Caco-2 (cell line): Measurements from ENCODE around the gene CRACR2B. TPM values are rescaled to one million over a fixed set of nuclear protein-coding genes. Genes with fewer than 3 reads are reported as not detected.

ENCODE experiments used
- BruUV-seq: library from RNA; stranded (reverse); fragments of 400-500 nt; replicated peaks from 2 replicates; lab custom pipeline; 2021; lab: Mats Ljungman, UMichigan
- CTCF ChIA-PET: fragments of 300-600 bp; sonication (Branson Sonifier 250); formaldehyde crosslinking; loops from one replicate; lab custom pipeline; 2022; ENCODE audit warnings: antibody characterized with exemption; lab: Charles Lee
- POLR2A ChIA-PET: fragments of 300-600 bp; sonication (Branson Sonifier 250); formaldehyde crosslinking; loops from one replicate; lab custom pipeline; 2022; ENCODE audit warnings: antibody characterized with exemption; lab: Charles Lee
- DNase-seq, 2 experiments: peaks; one replicate each; pipeline versions ENCODE4 v3.0.0 to v3.0.0-alpha.2; 2020 to 2022
- H3K27me3 ChIP-seq: replicated peaks from 2 replicates; pipeline ENCODE4 v1.6.0; 2011; ENCODE audit warnings: low read length; ENCODE audit not compliant: control insufficient read depth, insufficient read depth
- H3K36me3 ChIP-seq: 2 replicates; pipeline ENCODE4 v1.5.1; 2011; ENCODE audit warnings: low read length; ENCODE audit not compliant: control insufficient read depth, insufficient read depth
- H3K4me1 ChIP-seq: fragments of 250-450 bp; sonication (Bioruptor Pico); 2 replicates; pipeline ENCODE4 v1.5.1; 2020; ENCODE audit warnings: mild to moderate bottlenecking
- H3K4me3 ChIP-seq: 2 replicates; pipeline ENCODE4 v1.5.1; 2011; ENCODE audit warnings: low read depth, mild to moderate bottlenecking, control low read depth, low read length
- H3K9me3 ChIP-seq: fragments of 250-450 bp; sonication (Bioruptor Pico); 2 replicates; pipeline ENCODE4 v1.5.1; 2020; ENCODE audit warnings: mild to moderate bottlenecking, moderate library complexity
- H3K27ac Mint-ChIP-seq: one replicate; pipeline ENCODE4 v1.8.0; 2022; ENCODE audit warnings: mixed read lengths; ENCODE audit not compliant: unreplicated experiment
- H3K27me3 Mint-ChIP-seq: one replicate; pipeline ENCODE4 v1.8.0; 2022; ENCODE audit warnings: mixed read lengths; ENCODE audit not compliant: insufficient read depth, unreplicated experiment
- H3K36me3 Mint-ChIP-seq: one replicate; pipeline ENCODE4 v1.8.0; 2022; ENCODE audit warnings: mild to moderate bottlenecking, mixed read lengths; ENCODE audit not compliant: insufficient read depth, unreplicated experiment
- H3K4me1 Mint-ChIP-seq: one replicate; pipeline ENCODE4 v1.8.0; 2022; ENCODE audit warnings: low read depth, mixed read lengths; ENCODE audit not compliant: unreplicated experiment
- H3K4me3 Mint-ChIP-seq: one replicate; pipeline ENCODE4 v1.8.0; 2022; ENCODE audit warnings: mild to moderate bottlenecking, moderate library complexity, mixed read lengths; ENCODE audit not compliant: unreplicated experiment
- H3K9me3 Mint-ChIP-seq: one replicate; pipeline ENCODE4 v1.8.0; 2022; ENCODE audit warnings: mixed read lengths; ENCODE audit not compliant: unreplicated experiment
- intact Hi-C: fragments of 100-400 bp; cut with micrococcal nuclease; formaldehyde crosslinking; loops from one replicate; pipeline ENCODE4 v1.10.0; 2022; ENCODE audit not compliant: unreplicated experiment
- total RNA-seq: library from RNA; stranded (reverse); gene quantifications from 2 replicates; pipeline ENCODE4 v1.2.3, GENCODE V29; 2022
- TF ChIP-seq, protein P1 (sequence below), 2 experiments: fragments of 200-600 bp in 1 of 2; IDR thresholded peaks; 1 replicate in 1 of 2; 2 replicates in 1 of 2; pipeline versions ENCODE4 v1.5.1 to v1.8.0; 2011 to 2022; ENCODE audit warnings: antibody characterized with exemption in 1 of 2, control low read depth in 1 of 2, inconsistent platforms in 1 of 2, low read depth in 1 of 2, low read length in 1 of 2, mild to moderate bottlenecking in 1 of 2, moderate library complexity in 1 of 2; ENCODE audit not compliant: insufficient read depth in 1 of 2, severe bottlenecking in 1 of 2, unreplicated experiment in 1 of 2

The CRACR2B gene
- total RNA-seq, 1 experiment from 2014 or later, result 15.4 TPM

DNA sequence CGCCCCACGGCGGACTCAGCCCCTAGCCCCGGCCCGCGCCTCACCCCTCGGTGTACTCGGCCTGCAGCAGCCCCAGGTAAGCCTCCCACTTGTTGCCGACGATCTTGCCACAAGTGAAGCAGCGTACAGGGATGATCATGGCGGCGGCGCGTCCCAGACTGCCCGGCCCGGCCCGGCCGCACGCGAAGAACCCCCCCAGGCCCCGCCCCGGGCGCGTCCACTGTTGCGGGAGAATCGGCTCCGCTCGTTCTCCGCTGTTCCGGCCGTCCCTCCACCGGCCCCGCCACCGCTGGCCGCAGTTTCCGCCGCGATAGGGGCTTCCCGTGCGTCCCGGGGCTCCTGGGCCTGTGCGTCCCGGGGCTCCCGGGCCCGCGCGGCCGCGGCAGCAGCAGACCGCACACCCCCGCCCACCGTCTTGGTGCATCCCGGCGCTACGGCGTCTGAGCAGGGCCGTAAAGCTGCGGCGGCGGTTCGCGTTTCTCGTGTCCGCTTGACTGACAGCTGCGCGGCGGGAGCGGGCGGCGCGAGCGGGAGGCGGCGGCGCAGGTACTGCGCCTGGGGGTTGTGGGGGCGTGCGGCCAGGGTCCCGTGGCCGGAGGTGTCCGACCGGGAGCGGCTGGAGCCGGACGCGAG lies 14.8 kb downstream of the CRACR2B start, which contains the start of the genes POLR2L and TSPAN4:
TSS of gene POLR2L (minus strand) at position 160 of the 633 bp plus-strand sequence. CDS start at position 139, 21 bp downstream.
TSS of gene TSPAN4 (plus strand) at position 483 of the 633 bp plus-strand sequence. CDS start 7,453 bp downstream, outside the sequence.
- peak within 1 kb of the TSS; percentile 90 for H3K4me3 Mint-ChIP-seq
- H3K27me3 Mint-ChIP-seq, result no peaks in the 10 kb centered on the region
- Histone ChIP-seq H3K4me1 (peaks cover 26% of the 10 kb centered on the region), H3K27me3 (no peaks in the 10 kb centered on the region), H3K9me3 (no peaks in the 10 kb centered on the region), H3K4me3 (peak within 1 kb of the TSS; percentile 68), H3K36me3 (peaks cover 5% of the 10 kb centered on the region)
- intact Hi-C loops, result loop anchor here (1.0 kb wide), 1 partner anchor 9 kb away; no protein-coding TSS in a partner anchor
- H3K27ac Mint-ChIP-seq, result peak within 1 kb of the TSS; percentile 88
- ChIA-PET POLR2A (interaction anchor here (0.6 to 1.2 kb wide), 3 partner anchors 9 to 1146 kb away, joined by 3 to 4 read pairs (median 4); partner anchors contain the start of gene RPLP2), CTCF (interaction anchor here (1.5 kb wide), 1 partner anchor 23 kb away, joined by 3 read pairs; no protein-coding TSS in a partner anchor)
- peaks cover 58% of the 10 kb centered on the region for H3K36me3 Mint-ChIP-seq
- peak; percentile 90 to 94 for DNase-seq
- peaks cover 18% of the 10 kb centered on the region for H3K4me1 Mint-ChIP-seq
- TF ChIP-seq, protein P1, sequence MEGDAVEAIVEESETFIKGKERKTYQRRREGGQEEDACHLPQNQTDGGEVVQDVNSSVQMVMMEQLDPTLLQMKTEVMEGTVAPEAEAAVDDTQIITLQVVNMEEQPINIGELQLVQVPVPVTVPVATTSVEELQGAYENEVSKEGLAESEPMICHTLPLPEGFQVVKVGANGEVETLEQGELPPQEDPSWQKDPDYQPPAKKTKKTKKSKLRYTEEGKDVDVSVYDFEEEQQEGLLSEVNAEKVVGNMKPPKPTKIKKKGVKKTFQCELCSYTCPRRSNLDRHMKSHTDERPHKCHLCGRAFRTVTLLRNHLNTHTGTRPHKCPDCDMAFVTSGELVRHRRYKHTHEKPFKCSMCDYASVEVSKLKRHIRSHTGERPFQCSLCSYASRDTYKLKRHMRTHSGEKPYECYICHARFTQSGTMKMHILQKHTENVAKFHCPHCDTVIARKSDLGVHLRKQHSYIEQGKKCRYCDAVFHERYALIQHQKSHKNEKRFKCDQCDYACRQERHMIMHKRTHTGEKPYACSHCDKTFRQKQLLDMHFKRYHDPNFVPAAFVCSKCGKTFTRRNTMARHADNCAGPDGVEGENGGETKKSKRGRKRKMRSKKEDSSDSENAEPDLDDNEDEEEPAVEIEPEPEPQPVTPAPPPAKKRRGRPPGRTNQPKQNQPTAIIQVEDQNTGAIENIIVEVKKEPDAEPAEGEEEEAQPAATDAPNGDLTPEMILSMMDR (IDR thresholded peaks at IDR 0.05; ENCODE audit: insufficient read depth in 1 of 2, low read depth in 1 of 2, low read length in 1 of 2, severe bottlenecking in 1 of 2, unreplicated experiment in 1 of 2), result no peak
- no peaks in the 10 kb centered on the region for H3K9me3 Mint-ChIP-seq
- BruUV-seq, result no TSS peak

DNA sequence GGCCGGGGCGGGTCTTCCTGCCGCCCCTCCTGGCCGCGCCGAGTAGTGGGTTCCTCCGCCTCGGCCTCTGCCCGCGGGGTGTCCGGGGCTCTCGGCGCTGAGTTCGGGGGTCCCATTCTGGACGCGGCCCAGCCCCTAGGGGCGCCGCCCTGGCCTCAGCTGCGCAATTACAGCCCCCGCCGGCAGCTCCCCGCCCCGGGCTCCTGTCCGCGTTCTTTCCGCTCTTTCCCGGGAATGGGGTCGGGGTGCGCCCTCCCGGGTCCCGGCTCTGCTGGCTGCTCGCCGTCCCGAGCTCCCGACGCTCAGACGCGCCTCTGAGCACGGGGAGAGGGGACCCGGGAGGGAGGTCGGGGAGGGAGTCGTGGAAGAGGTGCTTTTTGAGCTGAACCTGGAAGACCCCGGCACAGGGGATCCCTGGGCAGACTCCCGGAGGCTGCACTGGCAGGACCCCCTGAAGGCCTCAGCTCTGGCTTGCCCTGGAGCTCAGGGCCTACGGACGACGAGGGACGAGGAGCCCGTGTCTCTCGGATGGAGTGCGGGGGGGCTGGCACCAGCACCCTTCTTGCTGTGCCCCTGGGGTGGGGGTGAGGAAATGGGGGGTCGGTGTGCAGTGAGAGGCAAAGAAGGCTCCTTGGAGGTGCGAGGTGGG lies 15.5 kb downstream of the CRACR2B start:
- DNase-seq, result no peak
- Mint-ChIP-seq H3K27me3 (no peaks in the 10 kb centered on the region), H3K36me3 (peaks cover 52% of the 10 kb centered on the region), H3K4me3 (peak overlapping the region; percentile 90), H3K9me3 (no peaks in the 10 kb centered on the region), H3K4me1 (peaks cover 18% of the 10 kb centered on the region), H3K27ac (peak overlapping the region; percentile 88)
- H3K36me3 ChIP-seq, result peaks cover 3% of the 10 kb centered on the region
- no peaks in the 10 kb centered on the region for H3K27me3 ChIP-seq
- TF ChIP-seq, protein P1 (IDR thresholded peaks at IDR 0.05; ENCODE audit: insufficient read depth in 1 of 2, low read depth in 1 of 2, low read length in 1 of 2, severe bottlenecking in 1 of 2, unreplicated experiment in 1 of 2), result no peak
- H3K4me1 ChIP-seq, result peaks cover 30% of the 10 kb centered on the region
- H3K9me3 ChIP-seq, result no peaks in the 10 kb centered on the region
- intact Hi-C loops, result loop anchor here (1.0 kb wide), 1 partner anchor 10 kb away; no protein-coding TSS in a partner anchor
- CTCF ChIA-PET, result interaction anchor here (0.6 to 1.5 kb wide), 3 partner anchors 9 to 24 kb away, joined by 3 to 4 read pairs (median 3); no protein-coding TSS in a partner anchor
- POLR2A ChIA-PET, result interaction anchor here (0.6 to 1.2 kb wide), 4 partner anchors 9 to 1145 kb away, joined by 3 to 12 read pairs (median 4); partner anchors contain the start of gene RPLP2
- H3K4me3 ChIP-seq, result peak overlapping the region; percentile 68
- BruUV-seq, result no TSS peak
